ENCODE data around the gene TTC19.

GRCh38 chr17:16003841-16004240 is 4.2 kb downstream of the TTC19 start:
- TF ChIP-seq CTCF (IDR thresholded peaks at IDR 0.05), result no peak
- no peak for TF ChIP-seq POLR2AphosphoS5 (IDR thresholded peaks at IDR 0.05)
- TF ChIP-seq POLR2A (IDR thresholded peaks at IDR 0.05), result no peak

Data from upper lobe of left lung (tissue), 4 donors.